Osteocyte (in vitro differentiated cells): ENCODE measurements around the gene WIF1. TPM values are rescaled to one million over a fixed set of nuclear protein-coding genes. Genes with fewer than 3 reads are reported as not detected.

Source experiments
- DNase-seq: peaks from one replicate; pipeline ENCODE4 v3.0.0; 2021; ENCODE audit warnings: mixed read lengths; ENCODE audit not compliant: unreplicated experiment; ENCODE audit errors: extremely low spot score
- H3K27ac Mint-ChIP-seq: one replicate; pipeline ENCODE4 v1.8.0; 2021; ENCODE audit warnings: mild to moderate bottlenecking, mixed read lengths; ENCODE audit not compliant: unreplicated experiment
- H3K27me3 Mint-ChIP-seq: one replicate; pipeline ENCODE4 v1.8.0; 2021; ENCODE audit warnings: mixed read lengths; ENCODE audit not compliant: unreplicated experiment
- H3K36me3 Mint-ChIP-seq: one replicate; pipeline ENCODE4 v1.8.0; 2021; ENCODE audit warnings: mixed read lengths; ENCODE audit not compliant: unreplicated experiment
- H3K4me1 Mint-ChIP-seq: one replicate; pipeline ENCODE4 v1.8.0; 2021; ENCODE audit warnings: mixed read lengths; ENCODE audit not compliant: unreplicated experiment
- H3K4me3 Mint-ChIP-seq: one replicate; pipeline ENCODE4 v1.8.0; 2021; ENCODE audit warnings: mild to moderate bottlenecking, moderate library complexity, mixed read lengths; ENCODE audit not compliant: unreplicated experiment
- H3K9me3 Mint-ChIP-seq: one replicate; pipeline ENCODE4 v1.8.0; 2021; ENCODE audit warnings: mixed read lengths; ENCODE audit not compliant: unreplicated experiment
- CTCF ChIP-seq: fragments of 200-600 bp; sonication (generic); IDR thresholded peaks from 2 replicates; pipeline ENCODE4 v1.5.0; 2021; ENCODE audit warnings: antibody characterized with exemption, mild to moderate bottlenecking, moderate library complexity
- total RNA-seq: library from RNA; stranded (reverse); gene quantifications from 2 replicates; pipeline ENCODE4 v1.2.1, GENCODE V29; 2021

The WIF1 gene
- total RNA-seq, 1 donor from 2014 or later = not detected

GRCh38 chr12:65015850-65016249 is 105.3 kb downstream of the WIF1 start:
- TF ChIP-seq CTCF = no peak
- H3K9me3 Mint-ChIP-seq = no peaks in the 10 kb centered on the region
- no peak overlapping the region for H3K27ac Mint-ChIP-seq
- no peaks in the 10 kb centered on the region for H3K36me3 Mint-ChIP-seq
- no peaks in the 10 kb centered on the region for H3K4me1 Mint-ChIP-seq
- H3K4me3 Mint-ChIP-seq = no peak overlapping the region
- no peak for DNase-seq
- H3K27me3 Mint-ChIP-seq = peaks cover 36% of the 10 kb centered on the region

DNA sequence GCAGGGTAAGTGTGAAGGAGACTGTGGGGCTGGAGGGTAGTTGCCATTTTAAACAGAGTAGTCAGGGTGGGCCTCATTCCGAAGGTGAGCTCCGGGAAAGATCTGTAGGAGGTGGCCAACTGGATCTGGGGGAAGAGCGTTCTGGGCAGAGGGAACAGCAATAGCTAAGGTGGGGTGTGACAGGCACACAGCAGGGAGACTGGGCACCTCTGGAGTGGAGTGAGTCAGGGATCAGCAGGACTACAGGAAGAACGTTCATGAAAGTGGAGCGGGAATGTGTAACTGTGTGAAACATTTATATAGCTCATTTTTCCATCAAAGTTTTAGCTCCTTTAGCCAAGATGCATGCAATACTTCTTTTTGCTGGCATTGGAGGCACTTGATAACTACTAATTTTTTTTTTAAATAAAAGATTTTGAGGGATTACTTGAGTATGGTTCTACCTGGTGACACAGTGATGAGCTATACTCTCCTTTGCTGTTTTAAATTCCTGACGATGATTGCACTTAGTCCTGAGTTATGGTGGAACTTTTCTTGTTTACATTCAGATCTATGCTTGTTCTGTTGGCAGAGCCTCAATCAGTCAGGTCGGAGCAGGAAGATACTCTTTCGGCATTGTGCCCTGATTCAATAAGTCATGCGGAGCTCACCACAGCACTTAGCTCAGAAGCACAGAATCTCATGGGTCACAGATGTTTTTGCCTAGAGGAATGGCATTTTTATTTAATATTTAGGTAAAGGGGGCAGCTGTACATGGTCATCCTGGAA is 106.4 kb downstream of the WIF1 start:
- no peak for TF ChIP-seq CTCF
- Mint-ChIP-seq H3K36me3 (no peaks in the 10 kb centered on the region), H3K4me1 (no peaks in the 10 kb centered on the region), H3K9me3 (no peaks in the 10 kb centered on the region), H3K4me3 (no peak overlapping the region), H3K27me3 (peaks cover 33% of the 10 kb centered on the region), H3K27ac (no peak overlapping the region)
- no peak for DNase-seq

DNA sequence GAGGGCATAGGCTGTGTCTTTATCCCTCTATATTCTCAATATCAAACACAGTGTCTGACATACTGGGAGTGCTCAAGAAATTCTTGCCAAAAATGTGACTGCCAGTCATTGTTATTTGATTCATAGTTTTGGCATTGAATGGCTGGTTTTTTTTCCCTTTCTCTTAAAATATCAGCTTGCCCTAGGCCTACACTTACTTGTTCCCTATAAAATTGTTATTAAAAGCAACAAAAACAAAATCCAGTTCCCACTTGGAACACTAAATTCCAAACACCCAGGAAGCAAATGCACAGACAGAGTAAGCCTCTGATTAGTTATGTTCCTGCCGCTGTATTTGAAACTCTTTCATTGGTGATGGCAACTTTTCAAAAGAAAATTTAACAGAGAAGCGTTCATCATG is 110.7 kb downstream of the WIF1 start:
- Mint-ChIP-seq H3K4me1 (no peaks in the 10 kb centered on the region), H3K27ac (no peak overlapping the region)
- TF ChIP-seq CTCF = no peak

GRCh38 chr12:65005716-65006115 is 115.4 kb downstream of the WIF1 start:
- no peak for DNase-seq
- Mint-ChIP-seq H3K9me3 (no peaks in the 10 kb centered on the region), H3K27ac (no peak overlapping the region), H3K36me3 (no peaks in the 10 kb centered on the region), H3K27me3 (peaks cover 10% of the 10 kb centered on the region), H3K4me1 (no peaks in the 10 kb centered on the region), H3K4me3 (no peak overlapping the region)
- TF ChIP-seq CTCF = no peak

More for the DNA sequence above, 110.7 kb downstream of the WIF1 start:
- Mint-ChIP-seq H3K9me3 (no peaks in the 10 kb centered on the region), H3K27me3 (peaks cover 17% of the 10 kb centered on the region), H3K36me3 (no peaks in the 10 kb centered on the region), H3K4me3 (no peak overlapping the region)
- DNase-seq = no peak

DNA sequence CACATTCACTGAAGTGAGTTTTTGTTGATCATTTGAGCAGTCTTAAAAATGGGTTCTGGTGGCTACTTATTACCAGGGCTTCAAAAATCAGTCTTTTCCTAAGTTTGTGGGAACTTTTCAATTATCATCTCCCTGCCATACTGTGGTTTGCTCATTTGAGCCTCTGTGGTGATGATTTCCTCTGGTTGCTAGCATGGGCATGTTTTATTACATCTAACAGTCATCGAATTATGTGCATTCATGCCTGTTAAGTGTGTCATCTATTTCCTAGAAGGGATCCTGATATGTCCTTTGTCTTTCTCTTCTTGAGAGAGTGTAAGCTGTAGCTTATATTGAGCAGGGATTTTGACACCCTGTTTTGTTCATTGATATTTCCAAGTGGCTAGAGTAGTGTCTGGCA is 116.8 kb downstream of the WIF1 start:
- no peak for TF ChIP-seq CTCF
- H3K4me1 Mint-ChIP-seq = no peaks in the 10 kb centered on the region
- no peak for DNase-seq
- no peaks in the 10 kb centered on the region for H3K36me3 Mint-ChIP-seq
- no peak overlapping the region for H3K4me3 Mint-ChIP-seq
- peaks cover 10% of the 10 kb centered on the region for H3K27me3 Mint-ChIP-seq
- H3K27ac Mint-ChIP-seq = no peak overlapping the region
- no peaks in the 10 kb centered on the region for H3K9me3 Mint-ChIP-seq

Other genes with a start within 250 kb of the WIF1 start
- gene LEMD3, start 48.3 kb upstream of the WIF1 start, total RNA-seq = 27.2 and 27.5 TPM in 2 replicates
- gene MSRB3, start 157.4 kb upstream of the WIF1 start, total RNA-seq = 75.8 and 77.3 TPM in 2 replicates